ENCODE results near the gene PLCB3.

DNA sequence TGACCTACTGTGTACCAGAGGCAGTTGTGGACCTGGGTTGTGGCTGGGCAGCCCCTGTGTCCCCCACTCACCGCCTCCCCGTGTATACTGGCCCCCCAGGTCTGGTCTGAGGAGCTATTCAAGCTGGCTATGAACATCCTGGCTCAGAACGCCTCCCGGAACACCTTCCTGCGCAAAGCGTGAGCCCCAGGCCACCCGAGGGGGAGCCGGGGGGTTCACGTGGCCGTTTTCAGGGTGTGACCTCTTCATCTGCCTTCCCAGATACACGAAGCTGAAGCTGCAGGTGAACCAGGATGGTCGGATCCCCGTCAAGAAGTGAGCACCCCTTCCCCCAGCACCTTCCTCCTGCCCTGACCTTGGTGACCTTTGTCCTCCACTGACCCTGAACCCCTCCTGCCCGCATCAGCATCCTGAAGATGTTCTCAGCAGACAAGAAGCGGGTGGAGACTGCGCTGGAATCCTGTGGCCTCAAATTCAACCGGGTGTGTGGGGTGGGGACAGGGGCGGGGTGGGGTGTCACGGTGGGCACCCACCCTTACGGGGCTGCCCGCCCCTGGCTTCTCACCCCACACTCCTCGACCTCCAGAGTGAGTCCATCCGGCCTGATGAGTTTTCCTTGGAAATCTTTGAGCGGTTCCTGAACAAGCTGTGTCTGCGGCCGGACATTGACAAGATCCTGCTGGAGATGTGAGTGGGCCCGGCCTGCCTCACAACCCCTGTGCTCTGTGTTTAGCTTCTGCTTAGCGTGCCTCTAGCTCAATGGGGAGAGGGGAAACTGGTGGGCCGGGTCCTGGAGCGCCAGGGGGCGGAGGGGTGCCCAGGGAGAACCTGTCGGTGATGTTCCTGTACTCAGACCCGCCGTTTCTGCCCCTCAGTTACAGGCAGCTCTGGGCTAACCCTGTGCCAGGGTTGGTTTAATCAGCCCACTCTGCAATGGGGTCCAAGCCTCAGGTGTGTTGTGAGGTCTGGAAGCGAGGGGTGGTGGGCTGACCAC lies 4.1 kb downstream of the PLCB3 start:
- TF ChIP-seq, protein P1, sequence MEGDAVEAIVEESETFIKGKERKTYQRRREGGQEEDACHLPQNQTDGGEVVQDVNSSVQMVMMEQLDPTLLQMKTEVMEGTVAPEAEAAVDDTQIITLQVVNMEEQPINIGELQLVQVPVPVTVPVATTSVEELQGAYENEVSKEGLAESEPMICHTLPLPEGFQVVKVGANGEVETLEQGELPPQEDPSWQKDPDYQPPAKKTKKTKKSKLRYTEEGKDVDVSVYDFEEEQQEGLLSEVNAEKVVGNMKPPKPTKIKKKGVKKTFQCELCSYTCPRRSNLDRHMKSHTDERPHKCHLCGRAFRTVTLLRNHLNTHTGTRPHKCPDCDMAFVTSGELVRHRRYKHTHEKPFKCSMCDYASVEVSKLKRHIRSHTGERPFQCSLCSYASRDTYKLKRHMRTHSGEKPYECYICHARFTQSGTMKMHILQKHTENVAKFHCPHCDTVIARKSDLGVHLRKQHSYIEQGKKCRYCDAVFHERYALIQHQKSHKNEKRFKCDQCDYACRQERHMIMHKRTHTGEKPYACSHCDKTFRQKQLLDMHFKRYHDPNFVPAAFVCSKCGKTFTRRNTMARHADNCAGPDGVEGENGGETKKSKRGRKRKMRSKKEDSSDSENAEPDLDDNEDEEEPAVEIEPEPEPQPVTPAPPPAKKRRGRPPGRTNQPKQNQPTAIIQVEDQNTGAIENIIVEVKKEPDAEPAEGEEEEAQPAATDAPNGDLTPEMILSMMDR (IDR thresholded peaks at IDR 0.05; ENCODE audit: poor library complexity), result no peak
- TF ChIP-seq EZH2 (IDR thresholded peaks at IDR 0.05; ENCODE audit: borderline replicate concordance), result no peak

Measured in hepatocyte (in vitro differentiated cells).